HT1080 (cell line): ENCODE data around the gene SIAH2. TPM values are rescaled to one million over a fixed set of nuclear protein-coding genes. Genes with fewer than 3 reads are reported as not detected.

Source experiments
- total RNA-seq: library from RNA; depleted of rRNA; stranded (reverse); fragments of >200 nt; shearing (Covaris generic); gene quantifications from 2 replicates; pipeline ENCODE4 v1.2.3, GENCODE V29; 2014; rRNA removed

Gene SIAH2
- total RNA-seq, 1 experiment from 2014 or later, result 71.8 TPM

Other genes with a start within 250 kb of the SIAH2 start
- gene SERP1, start 216.7 kb downstream of the SIAH2 start, total RNA-seq, result 474 and 568 TPM in 2 replicates
- 207 and 231 TPM in 2 replicates for gene EIF2A, start 216.4 kb downstream of the SIAH2 start, total RNA-seq
- 239 and 348 TPM in 2 replicates for gene SELENOT, start 159.8 kb downstream of the SIAH2 start, total RNA-seq
- gene ERICH6, start 59.2 kb downstream of the SIAH2 start, total RNA-seq, result not detected in 2 replicates
- not detected in 2 replicates for gene MINDY4B, start 142.3 kb upstream of the SIAH2 start, total RNA-seq
- gene CLRN1, start 209.6 kb upstream of the SIAH2 start, total RNA-seq, result not detected in 2 replicates